ENCODE results near the gene ITPRID1.

ITPRID1 gene

DNA sequence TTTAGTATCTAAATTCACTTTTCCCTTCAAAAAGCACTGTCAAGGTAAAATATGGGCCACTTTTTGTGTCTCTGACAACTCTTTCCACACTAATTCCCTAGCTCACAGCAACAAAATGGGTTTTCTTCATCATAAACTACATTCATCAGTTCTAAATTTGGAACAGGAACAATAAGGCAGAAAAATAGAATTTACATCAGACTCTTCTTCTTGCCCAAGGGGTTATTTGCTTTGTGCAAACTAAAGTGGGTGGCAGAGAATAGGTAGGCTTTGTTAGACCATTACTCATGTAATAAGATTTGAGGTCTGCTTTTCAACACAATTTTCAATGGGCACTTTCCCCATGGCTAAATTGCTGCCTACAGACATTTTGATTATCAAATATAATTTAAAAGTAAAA is 155.6 kb downstream of the ITPRID1 start:
- Mint-ChIP-seq H3K36me3 (ENCODE audit: low read depth) (no peaks in the 10 kb centered on the region), H3K9me3 (no peaks in the 10 kb centered on the region), H3K27me3 (peaks cover 21% of the 10 kb centered on the region), H3K27ac (no peak overlapping the region), H3K4me1 (ENCODE audit: low read depth) (peaks cover 33% of the 10 kb centered on the region), H3K4me3 (no peak overlapping the region)
- intact Hi-C loops (cut with micrococcal nuclease), result loop anchor here (10.0 kb wide), 1 partner anchor 215 kb away; no protein-coding TSS in a partner anchor

DNA sequence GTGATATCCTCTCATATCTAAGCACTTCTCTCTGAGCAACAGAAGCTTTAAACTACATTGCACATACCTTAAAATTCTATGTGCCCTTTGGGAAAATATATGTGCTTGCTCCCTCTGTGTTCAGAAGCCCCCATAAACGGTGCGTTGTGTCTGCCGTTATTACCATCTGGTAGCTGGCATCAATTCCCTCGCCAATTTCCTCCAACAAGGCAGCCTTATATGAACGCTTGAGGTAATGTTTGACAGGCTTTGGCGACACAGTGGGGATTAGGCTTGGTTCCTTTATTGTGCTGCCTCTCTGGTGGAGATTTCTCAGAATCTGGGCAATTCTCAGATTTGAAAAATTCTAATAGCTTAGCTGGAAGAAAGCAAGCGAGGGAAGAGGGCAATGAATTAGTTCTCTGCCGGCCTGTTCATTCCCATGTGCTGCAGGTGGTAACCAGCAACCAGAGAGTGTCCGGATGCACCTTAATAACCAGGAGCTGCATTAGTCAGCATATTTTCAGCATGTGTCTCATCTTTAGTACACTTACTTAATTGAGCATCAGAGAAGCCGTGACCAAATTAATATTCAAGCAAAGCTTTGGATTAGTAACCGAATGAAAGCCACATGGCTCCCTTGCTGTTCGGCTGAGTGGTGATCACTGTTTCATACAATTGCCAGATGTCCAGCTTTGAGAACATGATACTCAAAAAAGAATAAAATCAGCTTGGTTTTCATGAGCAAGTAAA is 165.8 kb downstream of the ITPRID1 start:
- H3K27me3 Mint-ChIP-seq, result peaks cover 45% of the 10 kb centered on the region
- intact Hi-C loops (cut with micrococcal nuclease), result no loop called here
- H3K9me3 Mint-ChIP-seq, result no peaks in the 10 kb centered on the region
- no peak overlapping the region for H3K4me3 Mint-ChIP-seq
- no peak overlapping the region for H3K27ac Mint-ChIP-seq
- no peaks in the 10 kb centered on the region for H3K36me3 Mint-ChIP-seq (ENCODE audit: low read depth)
- H3K4me1 Mint-ChIP-seq (ENCODE audit: low read depth), result no peaks in the 10 kb centered on the region

DNA sequence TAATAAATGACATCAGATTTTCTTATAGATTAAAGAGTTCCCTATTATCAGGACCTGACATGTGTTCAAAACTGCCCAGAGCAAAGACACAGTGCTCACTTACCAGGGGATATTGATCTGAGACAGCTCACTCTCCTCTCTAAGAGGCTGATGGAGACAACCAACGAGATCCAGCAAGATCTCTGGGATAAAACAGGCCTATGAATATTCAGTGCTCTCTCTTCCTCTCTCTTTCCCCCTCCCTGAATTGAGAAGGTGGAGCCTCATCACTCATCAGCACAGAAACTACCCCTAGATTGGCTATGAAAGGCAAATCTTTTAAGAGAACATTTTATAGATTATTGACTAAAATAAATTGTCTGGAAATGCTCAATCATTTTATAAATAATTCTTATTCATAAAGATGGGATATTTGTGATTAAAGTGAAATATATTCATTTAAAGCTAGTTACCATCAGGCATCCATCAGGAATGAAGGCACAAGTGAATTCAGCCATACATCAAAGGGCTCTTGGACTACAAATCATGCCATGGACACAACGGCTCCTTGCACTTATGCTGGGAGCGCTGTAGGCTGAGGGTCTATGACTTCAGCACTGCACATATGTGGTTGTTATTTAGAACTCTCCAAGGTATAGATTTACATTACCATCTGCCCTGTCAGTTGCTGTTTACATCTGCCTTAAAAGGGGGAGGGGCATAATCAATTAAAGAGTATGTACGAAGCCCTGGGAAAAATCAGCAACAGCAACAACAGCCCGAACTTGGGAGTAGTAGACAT is 169.7 kb downstream of the ITPRID1 start:
- H3K9me3 Mint-ChIP-seq, result no peaks in the 10 kb centered on the region
- no peaks in the 10 kb centered on the region for H3K36me3 Mint-ChIP-seq (ENCODE audit: low read depth)
- H3K4me1 Mint-ChIP-seq (ENCODE audit: low read depth), result peaks cover 27% of the 10 kb centered on the region
- H3K27me3 Mint-ChIP-seq, result peaks cover 30% of the 10 kb centered on the region
- no peak overlapping the region for H3K27ac Mint-ChIP-seq
- intact Hi-C loops (cut with micrococcal nuclease), result no loop called here
- no peak overlapping the region for H3K4me3 Mint-ChIP-seq

DNA sequence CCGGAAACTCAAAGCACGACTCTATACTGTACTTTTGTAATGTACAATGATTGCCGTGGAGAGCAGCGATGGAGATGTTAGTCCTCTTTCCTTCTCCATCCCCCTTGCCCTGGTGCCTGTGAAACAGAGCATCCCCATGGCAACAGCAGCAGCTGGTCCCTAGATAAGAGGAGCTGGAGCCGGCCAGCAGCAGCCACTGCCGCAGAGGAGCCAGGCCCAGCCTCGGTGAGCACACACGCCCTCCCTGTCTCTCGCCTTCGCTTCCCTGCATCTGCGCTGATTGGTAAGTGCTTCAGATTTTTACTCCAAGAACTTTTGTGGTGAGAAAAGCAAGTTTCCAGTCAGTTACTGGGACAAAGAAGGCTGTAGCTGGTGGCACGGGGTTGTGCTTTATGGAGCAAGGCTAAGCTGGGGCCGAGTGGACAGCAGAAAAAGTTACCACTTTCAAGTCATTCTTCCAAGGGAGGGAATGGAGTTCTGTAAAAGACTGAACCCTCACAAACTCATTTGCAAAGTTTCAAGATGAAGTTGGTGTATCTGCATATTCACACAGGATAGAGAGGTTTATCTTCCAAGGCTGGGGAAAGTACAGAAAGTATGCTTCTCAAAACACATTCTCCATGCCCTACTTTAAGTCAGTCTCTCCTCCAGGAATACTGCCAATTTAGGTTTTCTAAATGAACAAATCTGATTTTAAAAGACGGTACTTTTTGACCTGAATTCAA is 173.3 kb downstream of the ITPRID1 start, which contains the start of gene PPP1R17:
PPP1R17 (plus strand) TSS at position 192 of the 725 bp plus-strand sequence. CDS start 5,227 bp downstream, outside the sequence.
- no peak within 1 kb of the TSS for H3K27ac Mint-ChIP-seq
- H3K9me3 Mint-ChIP-seq, result no peaks in the 10 kb centered on the region
- H3K27me3 Mint-ChIP-seq, result peaks cover 7% of the 10 kb centered on the region
- H3K4me3 Mint-ChIP-seq, result no peak within 1 kb of the TSS
- H3K4me1 Mint-ChIP-seq (ENCODE audit: low read depth), result peaks cover 44% of the 10 kb centered on the region
- H3K36me3 Mint-ChIP-seq (ENCODE audit: low read depth), result no peaks in the 10 kb centered on the region
- intact Hi-C loops (cut with micrococcal nuclease), result no loop called here

DNA sequence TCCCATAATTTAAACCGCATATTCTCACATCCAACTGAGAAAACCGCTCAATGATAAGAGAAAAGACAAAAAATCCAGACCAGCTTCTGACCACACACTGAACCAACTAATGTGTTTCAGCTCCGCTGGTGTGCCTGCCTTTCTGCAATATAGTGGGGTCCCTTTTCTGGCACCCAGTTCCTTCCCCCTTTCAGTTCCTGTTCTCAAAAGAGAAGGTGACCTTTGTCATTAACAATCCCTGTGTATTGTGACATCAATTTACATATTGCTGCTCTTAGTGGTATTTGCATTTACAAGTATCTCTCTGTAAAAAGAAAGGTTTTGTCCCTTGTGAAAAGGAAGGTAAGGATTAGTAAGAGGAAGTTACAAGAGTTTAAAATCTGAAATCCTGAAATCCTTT is 174.5 kb downstream of the ITPRID1 start:
- H3K36me3 Mint-ChIP-seq (ENCODE audit: low read depth), result no peaks in the 10 kb centered on the region
- peaks cover 44% of the 10 kb centered on the region for H3K4me1 Mint-ChIP-seq (ENCODE audit: low read depth)
- peak overlapping the region; percentile 30 for H3K27ac Mint-ChIP-seq
- H3K27me3 Mint-ChIP-seq, result peaks cover 8% of the 10 kb centered on the region
- intact Hi-C loops (cut with micrococcal nuclease), result no loop called here
- peak overlapping the region; percentile 26 for H3K4me3 Mint-ChIP-seq
- no peaks in the 10 kb centered on the region for H3K9me3 Mint-ChIP-seq

DNA sequence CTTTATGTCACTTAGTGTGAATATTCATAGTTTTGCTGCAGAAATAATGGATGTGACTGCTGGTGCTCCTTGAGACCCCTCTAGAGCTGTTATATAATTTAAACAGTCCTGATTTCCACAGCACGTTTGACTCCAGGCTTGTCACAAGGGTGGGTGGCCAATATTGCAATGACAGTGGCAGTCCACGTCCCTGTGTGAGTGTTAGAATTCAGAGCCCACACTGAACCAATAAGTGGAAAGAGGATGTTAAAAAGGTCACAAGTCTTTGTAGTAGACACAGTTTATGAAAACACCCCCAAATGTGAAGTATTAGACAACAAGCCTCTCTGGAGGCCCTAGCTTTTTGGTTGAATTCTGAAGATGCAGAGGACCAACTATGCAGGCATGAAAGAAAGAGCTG is 175.1 kb downstream of the ITPRID1 start:
- Mint-ChIP-seq H3K4me1 (ENCODE audit: low read depth) (peaks cover 44% of the 10 kb centered on the region), H3K4me3 (no peak overlapping the region), H3K27me3 (peaks cover 8% of the 10 kb centered on the region), H3K36me3 (ENCODE audit: low read depth) (no peaks in the 10 kb centered on the region), H3K27ac (peak overlapping the region; percentile 30), H3K9me3 (no peaks in the 10 kb centered on the region)
- intact Hi-C loops (cut with micrococcal nuclease), result no loop called here

DNA sequence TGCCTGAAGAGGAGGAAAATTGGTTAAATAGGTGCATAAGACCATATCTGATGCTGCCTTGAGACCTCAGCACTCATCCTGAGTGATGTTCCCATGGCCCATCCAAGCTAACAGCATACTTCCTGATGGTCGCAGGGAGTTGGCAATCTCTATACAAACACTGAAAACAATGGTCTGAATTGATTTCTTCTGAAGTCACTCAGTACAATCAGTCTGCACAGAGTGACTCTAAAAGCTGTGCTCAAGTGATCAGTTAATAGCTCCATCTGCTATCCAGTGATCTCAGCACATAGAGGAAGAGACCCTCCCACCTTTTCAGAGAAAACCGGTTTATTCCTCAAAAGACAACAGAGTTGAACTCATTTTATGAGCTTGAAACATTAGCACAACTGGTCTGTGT is 177.0 kb downstream of the ITPRID1 start:
- H3K4me3 Mint-ChIP-seq, result no peak overlapping the region
- H3K27me3 Mint-ChIP-seq, result peaks cover 6% of the 10 kb centered on the region
- no peaks in the 10 kb centered on the region for H3K36me3 Mint-ChIP-seq (ENCODE audit: low read depth)
- intact Hi-C loops (cut with micrococcal nuclease), result no loop called here
- H3K9me3 Mint-ChIP-seq, result no peaks in the 10 kb centered on the region
- peaks cover 47% of the 10 kb centered on the region for H3K4me1 Mint-ChIP-seq (ENCODE audit: low read depth)
- no peak overlapping the region for H3K27ac Mint-ChIP-seq

DNA sequence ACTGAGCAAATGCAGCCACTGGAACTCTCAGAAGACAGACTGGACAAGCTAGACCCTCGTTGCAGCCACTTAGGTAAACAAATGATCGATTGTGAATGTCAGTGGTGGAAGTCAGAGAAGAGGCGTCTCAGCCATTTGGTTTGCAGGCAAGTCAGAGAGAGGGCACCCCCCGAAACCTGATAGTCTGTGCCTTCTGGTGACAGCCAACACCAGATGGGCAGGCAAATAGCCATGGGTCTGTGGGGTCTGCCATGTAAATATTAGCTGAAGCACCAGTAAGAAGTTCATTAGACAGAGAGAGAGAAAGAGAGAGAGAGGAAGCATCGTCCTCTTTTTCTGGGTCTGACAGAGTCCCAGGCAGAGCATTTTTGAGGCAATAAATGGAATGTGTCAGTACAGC is 178.6 kb downstream of the ITPRID1 start:
- intact Hi-C loops (cut with micrococcal nuclease), result no loop called here
- Mint-ChIP-seq H3K27me3 (peaks cover 4% of the 10 kb centered on the region), H3K27ac (no peak overlapping the region), H3K4me3 (no peak overlapping the region), H3K9me3 (no peaks in the 10 kb centered on the region), H3K4me1 (ENCODE audit: low read depth) (peaks cover 38% of the 10 kb centered on the region), H3K36me3 (ENCODE audit: low read depth) (no peaks in the 10 kb centered on the region)

DNA sequence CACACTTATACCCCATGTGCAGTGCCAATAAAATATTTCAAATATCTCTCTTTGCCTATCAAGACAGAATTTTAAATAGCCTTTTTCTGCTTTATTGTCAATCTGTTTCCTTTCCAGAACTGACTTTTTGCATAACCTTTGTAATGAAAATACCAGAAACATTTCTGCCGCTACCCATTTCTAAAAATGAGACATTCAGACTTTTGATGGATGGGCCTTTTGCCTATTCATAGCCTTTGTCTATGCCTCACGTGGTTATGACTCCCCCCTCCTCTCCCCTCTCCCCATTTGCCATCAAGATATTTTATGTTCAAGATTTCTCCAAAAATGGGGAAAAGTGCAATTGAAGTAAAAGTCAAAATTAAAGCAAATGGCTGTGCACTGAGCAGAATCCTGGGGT is 179.0 kb downstream of the ITPRID1 start:
- no peaks in the 10 kb centered on the region for H3K36me3 Mint-ChIP-seq (ENCODE audit: low read depth)
- no peak overlapping the region for H3K4me3 Mint-ChIP-seq
- peaks cover 34% of the 10 kb centered on the region for H3K4me1 Mint-ChIP-seq (ENCODE audit: low read depth)
- peaks cover 5% of the 10 kb centered on the region for H3K27me3 Mint-ChIP-seq
- no peak overlapping the region for H3K27ac Mint-ChIP-seq
- no peaks in the 10 kb centered on the region for H3K9me3 Mint-ChIP-seq
- intact Hi-C loops (cut with micrococcal nuclease), result no loop called here

DNA sequence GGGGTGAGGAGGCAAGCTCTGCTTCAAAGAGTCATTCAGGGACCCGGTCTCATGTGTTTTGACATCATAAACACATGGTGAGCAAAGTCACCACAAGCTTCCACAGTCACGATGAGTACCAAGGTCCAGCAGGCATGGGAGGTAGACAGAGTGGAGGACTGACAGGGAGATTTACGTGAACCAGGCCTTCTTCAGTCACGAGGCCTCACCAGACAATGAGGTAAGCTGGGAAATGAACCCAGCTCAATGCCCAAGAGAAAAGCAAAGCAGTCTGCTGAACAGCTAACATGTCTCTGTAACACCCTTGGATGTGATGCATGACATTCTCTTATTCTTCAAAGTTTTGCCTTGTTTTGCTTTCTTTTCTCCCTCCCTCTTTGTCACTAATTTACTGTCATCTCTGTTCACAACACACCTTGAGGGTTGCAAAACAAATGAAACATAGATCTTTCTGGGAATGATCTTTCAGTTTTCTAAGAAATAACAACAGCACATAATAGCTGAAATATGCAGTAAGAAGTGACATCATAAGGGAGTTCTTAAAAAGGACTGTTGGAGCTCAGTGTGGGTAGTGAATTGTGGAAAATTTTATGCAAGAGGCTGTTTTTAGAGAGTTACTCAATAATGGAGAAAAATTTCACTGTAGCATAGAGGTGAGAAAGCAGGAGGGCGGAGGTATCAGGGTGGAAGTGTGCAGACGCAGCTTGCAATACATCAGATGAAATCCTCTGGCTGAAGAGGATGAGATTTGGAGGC is 182.1 kb downstream of the ITPRID1 start:
- Mint-ChIP-seq H3K27me3 (peaks cover 8% of the 10 kb centered on the region), H3K4me1 (ENCODE audit: low read depth) (peaks cover 10% of the 10 kb centered on the region), H3K27ac (no peak overlapping the region), H3K4me3 (no peak overlapping the region), H3K36me3 (ENCODE audit: low read depth) (no peaks in the 10 kb centered on the region), H3K9me3 (no peaks in the 10 kb centered on the region)
- intact Hi-C loops (cut with micrococcal nuclease), result no loop called here

DNA sequence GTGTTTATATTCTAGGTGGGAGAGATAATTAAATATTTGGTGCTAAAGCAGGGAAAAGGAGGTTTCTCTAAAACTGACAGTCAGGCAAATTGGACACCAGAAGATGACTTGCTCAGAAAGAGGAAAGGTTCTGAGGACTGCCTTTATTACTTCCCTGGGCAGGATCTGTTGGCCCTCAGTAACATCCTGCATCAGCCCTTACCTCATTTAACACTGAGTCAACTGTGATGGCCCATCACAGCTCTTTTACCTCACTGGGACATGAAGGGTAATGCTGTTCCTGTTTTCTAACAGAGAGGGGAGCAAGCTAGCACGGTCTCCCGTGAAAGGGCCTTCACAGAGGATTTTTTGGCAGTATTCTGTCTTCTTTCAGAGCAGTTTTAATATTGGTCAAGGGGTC is 185.2 kb downstream of the ITPRID1 start:
- Mint-ChIP-seq H3K4me1 (ENCODE audit: low read depth) (peaks cover 10% of the 10 kb centered on the region), H3K9me3 (no peaks in the 10 kb centered on the region), H3K27me3 (peaks cover 12% of the 10 kb centered on the region), H3K36me3 (ENCODE audit: low read depth) (no peaks in the 10 kb centered on the region), H3K27ac (no peak overlapping the region), H3K4me3 (no peak overlapping the region)
- intact Hi-C loops (cut with micrococcal nuclease), result no loop called here

DNA sequence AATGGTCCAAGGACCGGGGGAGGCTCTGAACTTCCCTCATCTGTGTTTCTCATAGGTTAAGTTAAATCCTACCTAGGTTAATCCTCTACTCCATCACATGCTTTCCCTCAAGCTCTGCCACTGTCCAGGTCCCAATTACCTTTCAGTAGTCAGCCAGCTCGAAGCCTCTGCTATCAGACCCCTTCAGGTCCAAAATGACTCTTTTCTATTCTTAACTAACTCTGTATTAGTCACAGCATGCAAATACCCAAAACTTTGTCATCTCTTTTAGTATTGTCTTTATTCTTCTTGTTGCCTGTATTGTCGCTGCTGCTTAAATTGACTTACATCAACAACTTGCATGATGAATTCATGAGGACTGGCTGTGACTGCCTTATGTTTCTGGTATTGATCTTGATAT is 188.5 kb downstream of the ITPRID1 start:
- H3K9me3 Mint-ChIP-seq, result no peaks in the 10 kb centered on the region
- H3K4me3 Mint-ChIP-seq, result no peak overlapping the region
- H3K27ac Mint-ChIP-seq, result no peak overlapping the region
- H3K36me3 Mint-ChIP-seq (ENCODE audit: low read depth), result no peaks in the 10 kb centered on the region
- intact Hi-C loops (cut with micrococcal nuclease), result no loop called here
- peaks cover 5% of the 10 kb centered on the region for H3K4me1 Mint-ChIP-seq (ENCODE audit: low read depth)
- peaks cover 20% of the 10 kb centered on the region for H3K27me3 Mint-ChIP-seq

DNA sequence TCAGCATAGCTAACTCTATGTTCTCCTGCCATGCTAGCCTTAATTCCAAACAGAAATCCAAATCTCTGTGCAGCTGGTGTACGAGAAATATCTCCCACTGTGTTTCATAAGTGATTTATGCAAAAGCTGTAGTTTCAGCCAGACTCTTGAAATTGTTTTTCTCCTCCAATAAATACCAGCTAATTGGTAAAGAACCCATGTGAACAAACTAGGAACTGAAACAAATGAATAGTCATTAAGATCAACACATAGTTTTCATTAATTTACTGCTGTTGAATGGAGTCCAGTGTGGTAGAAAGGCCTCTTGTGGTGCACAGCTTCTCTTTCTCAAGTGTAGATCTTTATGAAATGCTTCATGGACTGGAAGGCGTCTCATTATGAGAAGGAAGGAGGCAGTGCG is 191.5 kb downstream of the ITPRID1 start:
- Mint-ChIP-seq H3K4me1 (ENCODE audit: low read depth) (peaks cover 5% of the 10 kb centered on the region), H3K27ac (no peak overlapping the region), H3K36me3 (ENCODE audit: low read depth) (no peaks in the 10 kb centered on the region), H3K27me3 (peaks cover 21% of the 10 kb centered on the region), H3K4me3 (no peak overlapping the region), H3K9me3 (no peaks in the 10 kb centered on the region)
- intact Hi-C loops (cut with micrococcal nuclease), result no loop called here

Measured in dendritic cell treated with granulocyte-macrophage colony-stimulating factor and Interleukin-4, amounts not matched to agents 40 ng/mL and 50 ng/mL, for 4 days (primary cell).